ENCODE data around the gene PPP2R2D. TPM values are rescaled to one million over a fixed set of nuclear protein-coding genes. Genes with fewer than 3 reads are reported as not detected.

Gene PPP2R2D
- polyA plus RNA-seq, 2 donors: 14.5 to 19.3 TPM

DNA sequence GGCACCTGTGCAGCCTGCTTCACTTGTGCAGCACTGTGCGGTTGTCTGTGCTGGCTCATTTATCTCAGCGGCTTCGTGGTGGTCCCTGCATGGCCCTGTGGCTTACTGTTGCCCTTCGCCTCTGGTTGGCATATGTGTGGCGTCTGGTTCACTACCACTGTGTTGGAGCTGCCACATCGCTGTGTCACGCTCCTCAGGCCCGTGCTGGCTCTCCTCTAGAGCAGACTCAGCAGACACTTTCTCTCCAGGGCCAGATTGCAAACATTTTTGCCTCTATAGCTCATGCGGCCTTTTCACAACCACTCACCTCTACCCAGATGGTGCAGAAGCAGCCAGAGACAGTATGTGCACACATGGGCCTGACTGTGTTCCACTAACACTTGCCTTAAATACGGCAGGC, 37.9 kb downstream of the PPP2R2D start:
- WGBS, 2 donors: 97 to 99% methylated on average over 10 of the region's 10 CpGs
- H3K27ac ChIP-seq (ENCODE audit: low read depth in 2 of 2, low read length in 1 of 2): no peak overlapping the region
- no peak overlapping the region for H3K4me3 ChIP-seq (ENCODE audit: low read depth in 1 of 2, low read length in 2 of 2)
- peaks cover 7 to 22% of the 10 kb centered on the region in 2 donors for H3K36me3 ChIP-seq (ENCODE audit: control insufficient read depth in 2 of 2, insufficient read depth in 2 of 2, low read length in 1 of 2)
- peaks cover 0 to 2% of the 10 kb centered on the region in 2 donors for H3K4me1 ChIP-seq (ENCODE audit: control insufficient read depth in 2 of 2, insufficient read depth in 2 of 2, low read length in 1 of 2)
- no peaks in the 10 kb centered on the region for H3K27me3 ChIP-seq (ENCODE audit: control insufficient read depth in 1 of 2, insufficient read depth in 2 of 2, low read length in 2 of 2)
- no peaks in the 10 kb centered on the region for H3K9me3 ChIP-seq (ENCODE audit: control insufficient read depth in 2 of 2, insufficient read depth in 1 of 2, low read depth in 1 of 2, low read length in 1 of 2)

- Histone ChIP-seq H3K36me3 (ENCODE audit: control insufficient read depth in 2 of 2, insufficient read depth in 2 of 2, low read length in 1 of 2) (peaks cover 4 to 29% of the 10 kb centered on the region in 2 donors), H3K27ac (ENCODE audit: low read depth in 2 of 2, low read length in 1 of 2) (no peak overlapping the region), H3K9me3 (ENCODE audit: control insufficient read depth in 2 of 2, insufficient read depth in 1 of 2, low read depth in 1 of 2, low read length in 1 of 2) (no peaks in the 10 kb centered on the region), H3K27me3 (ENCODE audit: control insufficient read depth in 1 of 2, insufficient read depth in 2 of 2, low read length in 2 of 2) (no peaks in the 10 kb centered on the region), H3K4me3 (ENCODE audit: low read depth in 1 of 2, low read length in 2 of 2) (no peak overlapping the region), H3K4me1 (ENCODE audit: control insufficient read depth in 2 of 2, insufficient read depth in 2 of 2, low read length in 1 of 2) (peaks cover 7% of the 10 kb centered on the region in 2 donors)
- WGBS, 2 donors: 93 to 97% methylated on average over 1 of the region's 1 CpG
These were observed 41.6 kb downstream of the PPP2R2D start for GRCh38 chr10:131942455-131942854.

DNA sequence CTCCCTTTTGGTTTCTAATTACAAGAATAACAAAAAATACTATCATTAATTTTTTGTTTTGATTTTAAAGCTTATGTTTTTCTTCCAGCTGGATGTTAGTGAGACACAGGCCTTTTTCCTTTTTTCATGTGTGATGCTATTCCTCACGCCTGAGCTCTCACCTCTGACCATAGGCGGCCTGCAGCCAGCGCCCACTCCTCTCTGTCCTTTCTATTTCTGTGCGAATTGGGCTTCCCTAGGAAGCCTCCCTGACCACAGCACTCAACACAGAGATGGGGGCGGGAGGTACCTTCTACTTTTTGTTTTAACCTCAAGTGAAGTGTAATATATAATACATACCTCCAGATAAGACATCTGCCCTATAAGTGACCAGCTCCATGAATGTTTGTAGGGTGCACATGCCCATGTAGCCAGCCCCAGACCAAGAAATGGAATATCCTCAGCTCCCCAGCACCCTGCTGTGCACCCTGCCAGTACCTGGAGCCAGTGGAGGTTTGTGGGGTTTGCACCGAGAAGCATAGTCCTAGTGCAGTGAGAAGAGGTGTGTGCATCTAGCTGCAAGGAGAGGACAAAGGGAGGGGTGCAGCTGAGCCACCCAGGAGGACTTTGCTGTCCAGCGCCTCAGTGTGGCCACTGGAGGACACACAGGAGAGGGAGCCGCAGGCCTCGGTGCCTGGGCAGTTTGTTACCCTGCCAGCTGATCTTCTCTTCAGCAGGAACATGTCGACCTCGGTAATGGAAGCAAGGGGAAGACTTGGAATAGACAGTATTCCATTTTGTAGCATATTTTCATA, 42.4 kb downstream of the PPP2R2D start:
- Histone ChIP-seq H3K27ac (ENCODE audit: low read depth in 2 of 2, low read length in 1 of 2) (no peak overlapping the region), H3K4me1 (ENCODE audit: control insufficient read depth in 2 of 2, insufficient read depth in 2 of 2, low read length in 1 of 2) (peaks cover 7% of the 10 kb centered on the region in 2 donors), H3K9me3 (ENCODE audit: control insufficient read depth in 2 of 2, insufficient read depth in 1 of 2, low read depth in 1 of 2, low read length in 1 of 2) (no peaks in the 10 kb centered on the region), H3K27me3 (ENCODE audit: control insufficient read depth in 1 of 2, insufficient read depth in 2 of 2, low read length in 2 of 2) (no peaks in the 10 kb centered on the region), H3K4me3 (ENCODE audit: low read depth in 1 of 2, low read length in 2 of 2) (no peak overlapping the region), H3K36me3 (ENCODE audit: control insufficient read depth in 2 of 2, insufficient read depth in 2 of 2, low read length in 1 of 2) (peaks cover 4 to 28% of the 10 kb centered on the region in 2 donors)
- 78 to 85% methylated on average over 11 of the region's 11 CpGs for WGBS, 2 donors

DNA sequence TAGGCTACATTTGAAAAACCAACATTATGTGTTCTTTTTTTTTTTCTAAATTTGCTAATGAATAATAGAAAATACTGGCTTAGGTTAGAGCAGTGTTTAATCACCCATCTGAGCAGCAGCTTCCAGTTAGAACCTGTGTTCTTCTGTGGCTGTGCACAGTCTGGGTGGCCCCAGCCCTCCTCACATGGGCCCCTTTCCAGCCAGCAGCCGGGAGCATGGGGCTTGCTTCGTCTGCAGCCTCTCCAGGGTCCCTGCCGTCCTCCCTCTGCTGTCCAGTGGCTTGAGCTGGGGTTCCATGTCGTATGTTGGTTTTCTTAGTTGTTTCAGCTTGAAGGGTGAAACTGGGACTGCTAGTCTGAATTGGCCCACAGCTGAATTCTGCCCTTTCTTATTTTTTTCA, 43.6 kb downstream of the PPP2R2D start:
- WGBS, 2 donors: 89 to 91% methylated on average over 4 of the region's 4 CpGs
- Histone ChIP-seq H3K27me3 (ENCODE audit: control insufficient read depth in 1 of 2, insufficient read depth in 2 of 2, low read length in 2 of 2) (no peaks in the 10 kb centered on the region), H3K4me3 (ENCODE audit: low read depth in 1 of 2, low read length in 2 of 2) (no peak overlapping the region), H3K27ac (ENCODE audit: low read depth in 2 of 2, low read length in 1 of 2) (no peak overlapping the region), H3K36me3 (ENCODE audit: control insufficient read depth in 2 of 2, insufficient read depth in 2 of 2, low read length in 1 of 2) (peaks cover 2 to 31% of the 10 kb centered on the region in 2 donors), H3K9me3 (ENCODE audit: control insufficient read depth in 2 of 2, insufficient read depth in 1 of 2, low read depth in 1 of 2, low read length in 1 of 2) (no peaks in the 10 kb centered on the region), H3K4me1 (ENCODE audit: control insufficient read depth in 2 of 2, insufficient read depth in 2 of 2, low read length in 1 of 2) (peaks cover 7% of the 10 kb centered on the region in 2 donors)

DNA sequence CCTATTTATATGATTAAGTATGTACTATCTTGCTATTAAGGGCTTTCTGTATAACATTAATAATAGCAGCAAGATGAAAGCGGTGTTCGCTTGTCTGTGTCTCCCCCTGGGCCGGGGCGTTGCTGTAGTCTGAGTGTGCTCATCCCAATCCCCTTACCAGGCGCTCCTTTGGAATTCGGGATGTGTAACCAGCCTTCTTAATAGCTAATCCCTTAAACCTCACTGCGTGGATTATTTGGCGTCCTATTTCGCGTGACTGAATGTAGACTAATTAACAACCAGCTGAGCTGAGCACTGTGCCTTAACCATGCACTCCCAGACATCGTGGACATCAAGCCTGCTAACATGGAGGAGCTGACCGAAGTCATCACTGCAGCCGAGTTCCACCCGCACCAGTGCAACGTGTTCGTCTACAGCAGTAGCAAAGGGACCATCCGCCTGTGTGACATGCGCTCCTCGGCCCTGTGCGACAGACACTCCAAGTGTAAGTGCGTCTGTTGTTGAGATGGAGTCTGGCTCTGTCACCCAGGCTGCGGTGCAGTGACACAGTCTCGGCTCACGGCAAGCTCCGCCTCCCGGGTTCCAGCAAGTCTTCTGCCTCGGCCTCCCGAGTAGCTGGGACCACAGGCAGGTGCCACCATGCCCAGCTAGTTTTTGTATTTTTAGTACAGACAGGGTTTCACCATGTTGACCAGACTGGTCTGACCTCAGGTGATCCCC, 44.3 kb downstream of the PPP2R2D start:
- Histone ChIP-seq H3K27me3 (ENCODE audit: control insufficient read depth in 1 of 2, insufficient read depth in 2 of 2, low read length in 2 of 2) (no peaks in the 10 kb centered on the region), H3K36me3 (ENCODE audit: control insufficient read depth in 2 of 2, insufficient read depth in 2 of 2, low read length in 1 of 2) (peaks cover 4 to 31% of the 10 kb centered on the region in 2 donors), H3K4me1 (ENCODE audit: control insufficient read depth in 2 of 2, insufficient read depth in 2 of 2, low read length in 1 of 2) (peaks cover 7% of the 10 kb centered on the region in 2 donors), H3K27ac (ENCODE audit: low read depth in 2 of 2, low read length in 1 of 2) (no peak overlapping the region), H3K4me3 (ENCODE audit: low read depth in 1 of 2, low read length in 2 of 2) (no peak overlapping the region), H3K9me3 (ENCODE audit: control insufficient read depth in 2 of 2, insufficient read depth in 1 of 2, low read depth in 1 of 2, low read length in 1 of 2) (no peaks in the 10 kb centered on the region)
- WGBS, 2 donors: 89 to 95% methylated on average over 28 of the region's 28 CpGs

DNA sequence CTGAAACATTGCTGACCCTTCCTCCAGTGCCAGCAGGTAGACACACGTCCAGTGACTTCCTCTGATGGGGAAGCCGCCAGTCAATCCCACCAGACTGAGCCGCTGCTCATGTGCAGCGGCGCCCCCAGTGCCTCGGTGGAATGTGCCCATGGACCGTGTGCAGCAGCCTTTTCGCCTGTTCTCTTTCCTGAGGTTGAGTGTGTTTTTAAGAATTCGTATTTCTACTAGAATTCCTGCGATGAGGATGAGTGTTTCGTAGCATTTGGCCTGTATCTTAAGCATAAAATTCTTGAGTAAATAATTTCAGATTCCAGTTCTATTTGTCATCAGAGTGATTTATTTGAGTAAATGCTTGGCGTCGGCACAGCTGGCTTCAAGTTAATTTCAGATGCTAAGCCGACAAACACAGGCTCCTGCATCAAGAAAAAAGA, 45.5 kb downstream of the PPP2R2D start:
- WGBS, 2 donors: 56 to 61% methylated on average over 14 of the region's 14 CpGs
- H3K4me3 ChIP-seq (ENCODE audit: low read depth in 1 of 2, low read length in 2 of 2): no peak overlapping the region
- H3K36me3 ChIP-seq (ENCODE audit: control insufficient read depth in 2 of 2, insufficient read depth in 2 of 2, low read length in 1 of 2): peaks cover 8 to 34% of the 10 kb centered on the region in 2 donors
- no peak overlapping the region for H3K27ac ChIP-seq (ENCODE audit: low read depth in 2 of 2, low read length in 1 of 2)
- no peaks in the 10 kb centered on the region for H3K9me3 ChIP-seq (ENCODE audit: control insufficient read depth in 2 of 2, insufficient read depth in 1 of 2, low read depth in 1 of 2, low read length in 1 of 2)
- no peaks in the 10 kb centered on the region for H3K27me3 ChIP-seq (ENCODE audit: control insufficient read depth in 1 of 2, insufficient read depth in 2 of 2, low read length in 2 of 2)
- peaks cover 7% of the 10 kb centered on the region in 2 donors for H3K4me1 ChIP-seq (ENCODE audit: control insufficient read depth in 2 of 2, insufficient read depth in 2 of 2, low read length in 1 of 2)

- 94 to 95% methylated on average over 14 of the region's 14 CpGs for WGBS, 2 donors
- Histone ChIP-seq H3K4me1 (ENCODE audit: control insufficient read depth in 2 of 2, insufficient read depth in 2 of 2, low read length in 1 of 2) (peaks cover 6 to 7% of the 10 kb centered on the region in 2 donors), H3K27me3 (ENCODE audit: control insufficient read depth in 1 of 2, insufficient read depth in 2 of 2, low read length in 2 of 2) (no peaks in the 10 kb centered on the region), H3K4me3 (ENCODE audit: low read depth in 1 of 2, low read length in 2 of 2) (no peak overlapping the region), H3K36me3 (ENCODE audit: control insufficient read depth in 2 of 2, insufficient read depth in 2 of 2, low read length in 1 of 2) (peaks cover 8 to 33% of the 10 kb centered on the region in 2 donors), H3K9me3 (ENCODE audit: control insufficient read depth in 2 of 2, insufficient read depth in 1 of 2, low read depth in 1 of 2, low read length in 1 of 2) (no peaks in the 10 kb centered on the region), H3K27ac (ENCODE audit: low read depth in 2 of 2, low read length in 1 of 2) (no peak overlapping the region)
These were observed 46.1 kb downstream of the PPP2R2D start for GRCh38 chr10:131946880-131947279.

DNA sequence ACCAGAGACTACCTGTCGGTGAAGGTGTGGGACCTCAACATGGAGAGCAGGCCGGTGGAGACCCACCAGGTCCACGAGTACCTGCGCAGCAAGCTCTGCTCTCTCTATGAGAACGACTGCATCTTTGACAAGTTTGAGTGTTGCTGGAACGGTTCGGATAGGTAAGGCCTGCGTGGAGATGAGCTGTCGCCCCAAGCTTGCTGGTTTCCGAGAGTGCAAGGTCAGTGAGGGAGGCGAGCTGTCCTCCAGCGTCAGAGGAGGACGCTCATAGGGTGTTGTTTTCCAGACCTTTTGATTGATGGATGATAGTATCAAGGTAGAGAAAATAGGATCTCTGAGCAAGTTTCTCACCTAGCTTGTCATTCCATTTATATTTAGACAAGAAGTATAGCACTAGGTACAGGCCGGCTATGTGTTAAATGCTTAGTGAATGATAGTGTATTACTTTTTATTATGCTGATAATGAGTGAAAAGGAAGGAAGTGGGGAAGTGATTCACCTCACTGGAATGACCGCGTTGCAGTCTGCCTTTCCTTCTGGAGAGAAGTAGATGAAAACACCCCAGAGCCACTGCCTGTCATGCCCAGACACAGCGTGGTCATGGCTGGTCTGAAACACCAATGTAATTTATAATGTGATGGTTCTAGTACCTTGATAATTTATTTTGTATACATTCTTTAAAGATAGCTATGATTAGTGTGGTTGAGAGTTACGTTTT, 47.0 kb downstream of the PPP2R2D start:
- Histone ChIP-seq H3K4me1 (ENCODE audit: control insufficient read depth in 2 of 2, insufficient read depth in 2 of 2, low read length in 1 of 2) (peaks cover 6 to 7% of the 10 kb centered on the region in 2 donors), H3K4me3 (ENCODE audit: low read depth in 1 of 2, low read length in 2 of 2) (no peak overlapping the region), H3K36me3 (ENCODE audit: control insufficient read depth in 2 of 2, insufficient read depth in 2 of 2, low read length in 1 of 2) (peaks cover 8 to 32% of the 10 kb centered on the region in 2 donors), H3K9me3 (ENCODE audit: control insufficient read depth in 2 of 2, insufficient read depth in 1 of 2, low read depth in 1 of 2, low read length in 1 of 2) (no peaks in the 10 kb centered on the region), H3K27ac (ENCODE audit: low read depth in 2 of 2, low read length in 1 of 2) (no peak overlapping the region), H3K27me3 (ENCODE audit: control insufficient read depth in 1 of 2, insufficient read depth in 2 of 2, low read length in 2 of 2) (no peaks in the 10 kb centered on the region)
- whole genome bisulfite sequencing, 2 donors: 83 to 88% methylated on average over 18 of the region's 18 CpGs

DNA sequence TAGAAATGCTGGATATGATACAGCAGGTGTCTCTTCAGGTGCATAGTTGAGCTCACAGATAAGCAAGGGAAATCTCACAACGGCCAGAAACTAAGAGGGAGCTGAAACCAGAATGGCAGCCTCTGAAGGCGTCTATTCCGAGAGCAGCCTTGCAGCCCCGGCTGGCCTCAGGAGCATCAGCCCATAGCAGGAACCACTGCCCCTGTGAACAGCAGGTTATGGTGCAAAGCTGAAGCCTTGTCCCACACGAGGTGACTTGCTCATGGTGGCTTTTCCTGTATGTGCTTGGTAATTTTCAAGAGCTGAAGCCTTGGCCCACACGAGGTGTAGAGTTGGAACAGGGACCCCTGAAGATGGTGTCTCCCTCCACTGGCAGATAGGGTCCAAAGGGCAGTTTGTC, 47.7 kb downstream of the PPP2R2D start:
- Histone ChIP-seq H3K27ac (ENCODE audit: low read depth in 2 of 2, low read length in 1 of 2) (no peak overlapping the region), H3K36me3 (ENCODE audit: control insufficient read depth in 2 of 2, insufficient read depth in 2 of 2, low read length in 1 of 2) (peaks cover 8 to 29% of the 10 kb centered on the region in 2 donors), H3K9me3 (ENCODE audit: control insufficient read depth in 2 of 2, insufficient read depth in 1 of 2, low read depth in 1 of 2, low read length in 1 of 2) (no peaks in the 10 kb centered on the region), H3K4me3 (ENCODE audit: low read depth in 1 of 2, low read length in 2 of 2) (no peak overlapping the region), H3K27me3 (ENCODE audit: control insufficient read depth in 1 of 2, insufficient read depth in 2 of 2, low read length in 2 of 2) (no peaks in the 10 kb centered on the region), H3K4me1 (ENCODE audit: control insufficient read depth in 2 of 2, insufficient read depth in 2 of 2, low read length in 1 of 2) (peaks cover 6 to 7% of the 10 kb centered on the region in 2 donors)
- WGBS, 2 donors: 86 to 87% methylated on average over 6 of the region's 6 CpGs

Measured in esophagus (tissue), 2 donors.